ENCODE measurements around the gene PPP4R1. TPM values are rescaled to one million over a fixed set of nuclear protein-coding genes. Genes with fewer than 3 reads are reported as not detected.

The PPP4R1 gene
- total RNA-seq, 1 experiment from 2014 or later: 45.1 TPM

DNA sequence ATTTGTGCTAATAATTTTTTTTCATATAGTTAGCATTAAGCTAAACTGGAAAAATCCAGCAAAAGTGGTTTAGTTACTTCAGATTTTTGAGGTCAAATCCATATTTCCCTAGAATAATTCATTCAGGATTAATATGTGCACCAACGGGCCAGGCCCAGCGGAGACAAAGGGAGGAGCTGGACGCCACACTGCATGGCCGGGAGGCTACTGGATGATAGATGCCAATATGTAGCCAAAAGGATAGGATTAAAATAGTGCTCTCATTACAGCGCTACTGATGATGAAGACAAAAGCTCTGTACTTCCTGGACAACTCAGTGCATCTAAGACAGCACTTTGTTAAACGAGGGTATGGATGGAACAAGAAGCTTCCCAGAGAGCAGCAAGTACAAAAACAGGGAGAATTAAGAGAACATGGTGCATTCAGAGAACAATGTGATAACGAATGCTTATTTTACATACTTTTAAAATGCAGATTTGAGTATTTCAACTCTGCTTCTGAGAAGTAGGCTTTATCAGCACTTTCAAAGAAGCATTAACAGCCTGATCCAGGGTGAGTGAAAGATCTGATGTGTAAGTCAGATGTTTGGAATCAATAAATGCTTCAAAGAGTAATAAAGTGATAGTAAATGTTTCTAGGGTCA, 39.8 kb downstream of the PPP4R1 start:
- H3K9me3 ChIP-seq: no peaks in the 10 kb centered on the region
- no peak overlapping the region for H3K4me3 ChIP-seq
- DNase-seq: no peak
- peaks cover 68% of the 10 kb centered on the region for H3K36me3 ChIP-seq
- H3K27me3 ChIP-seq: no peaks in the 10 kb centered on the region

DNA sequence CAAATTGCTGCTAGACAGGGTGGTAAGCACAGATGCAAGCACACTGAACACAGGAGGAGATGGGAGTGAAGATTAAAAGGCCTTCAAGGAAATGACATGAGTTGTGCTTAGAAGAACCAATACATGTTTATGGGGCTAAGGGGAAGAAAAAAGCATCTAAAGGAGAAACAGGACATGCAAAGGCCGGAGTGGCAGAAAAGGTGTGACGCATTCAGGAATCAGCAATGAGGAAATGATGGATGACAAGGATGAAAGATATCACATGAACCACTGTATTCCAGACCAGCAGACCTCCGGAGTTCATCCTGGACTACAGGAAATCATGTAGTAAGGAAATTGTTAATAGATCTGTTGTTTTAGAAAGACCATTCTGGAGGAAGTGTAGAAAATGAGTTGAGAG, 42.8 kb downstream of the PPP4R1 start:
- no peaks in the 10 kb centered on the region for H3K9me3 ChIP-seq
- no peak for DNase-seq
- peaks cover 73% of the 10 kb centered on the region for H3K36me3 ChIP-seq

DNA sequence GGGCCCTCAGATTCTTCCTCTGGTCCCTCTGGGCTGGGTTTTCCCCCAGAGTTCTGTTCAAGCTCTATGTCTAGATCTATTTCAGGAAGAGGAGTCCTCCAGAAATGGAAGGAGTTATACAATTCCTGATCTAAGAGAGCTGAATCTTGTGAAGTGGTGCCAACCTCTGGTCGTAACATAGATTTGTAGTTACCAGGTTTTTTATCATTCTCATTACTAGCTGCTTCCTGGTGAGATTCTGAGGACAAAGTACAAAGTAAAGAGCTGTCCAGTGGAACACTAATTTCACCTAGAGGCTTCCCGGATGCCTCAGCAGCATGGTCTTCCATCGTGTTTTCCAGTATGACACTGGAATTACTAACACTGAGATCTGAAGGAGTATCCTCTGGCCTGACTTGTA, 44.1 kb downstream of the PPP4R1 start:
- Histone ChIP-seq H3K36me3 (peaks cover 65% of the 10 kb centered on the region), H3K4me3 (no peak overlapping the region), H3K9me3 (no peaks in the 10 kb centered on the region), H3K27me3 (no peaks in the 10 kb centered on the region)
- no peak for DNase-seq

More for the DNA sequence above, 42.8 kb downstream of the PPP4R1 start:
- no peak overlapping the region for H3K4me3 ChIP-seq
- H3K27me3 ChIP-seq: no peaks in the 10 kb centered on the region

DNA sequence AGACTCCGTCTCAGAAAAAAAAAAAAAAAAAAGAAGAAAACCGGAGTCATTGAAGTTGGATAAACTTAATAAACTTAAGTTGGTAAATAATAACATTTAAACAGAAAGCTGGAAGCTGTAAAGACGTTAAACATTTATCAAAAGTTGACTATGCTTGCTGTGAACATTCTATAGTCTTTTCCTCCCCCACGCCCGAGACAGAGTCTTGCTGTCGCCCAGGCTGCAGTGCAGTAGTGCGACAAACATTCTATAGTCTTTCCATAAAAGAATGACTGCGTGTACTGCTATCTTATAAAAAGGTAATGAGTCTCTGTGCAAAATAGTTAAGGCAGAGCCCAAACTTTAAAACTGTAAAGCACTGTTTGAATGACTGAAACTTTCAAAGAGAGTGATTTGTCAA, 45.2 kb downstream of the PPP4R1 start:
- Histone ChIP-seq H3K36me3 (peaks cover 65% of the 10 kb centered on the region), H3K4me3 (no peak overlapping the region), H3K27me3 (no peaks in the 10 kb centered on the region), H3K9me3 (no peaks in the 10 kb centered on the region)
- no peak for DNase-seq

DNA sequence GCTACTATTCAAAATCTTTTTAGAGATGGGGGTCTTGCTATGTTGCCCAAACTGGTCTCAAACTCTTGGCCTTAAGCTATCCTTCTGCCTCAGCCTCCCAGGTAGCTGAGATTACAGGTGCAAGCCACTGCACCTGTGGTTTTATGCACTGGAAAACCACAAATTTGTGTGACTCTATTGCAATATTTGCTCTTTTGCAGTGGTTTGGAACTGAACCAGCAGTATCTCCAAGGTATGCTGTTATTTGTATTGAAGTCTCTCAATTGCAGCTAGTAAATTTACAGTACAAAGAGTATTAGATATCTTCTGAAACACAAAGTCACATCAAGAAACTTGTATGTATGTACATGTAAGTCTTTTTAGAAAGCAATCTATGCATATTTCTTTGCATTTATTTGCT, 46.2 kb downstream of the PPP4R1 start:
- H3K27me3 ChIP-seq: no peaks in the 10 kb centered on the region
- no peaks in the 10 kb centered on the region for H3K9me3 ChIP-seq
- H3K4me3 ChIP-seq: no peak overlapping the region
- no peak for DNase-seq
- peaks cover 70% of the 10 kb centered on the region for H3K36me3 ChIP-seq

- Histone ChIP-seq H3K36me3 (peaks cover 69% of the 10 kb centered on the region), H3K4me3 (no peak overlapping the region), H3K27me3 (no peaks in the 10 kb centered on the region), H3K9me3 (no peaks in the 10 kb centered on the region)
- DNase-seq: no peak
Measured at GRCh38 chr18:9565407-9565806, 49.0 kb downstream of the PPP4R1 start.

GRCh38 chr18:9563331-9563730, 51.0 kb downstream of the PPP4R1 start:
- H3K4me3 ChIP-seq: no peak overlapping the region
- DNase-seq: no peak
- H3K27me3 ChIP-seq: no peaks in the 10 kb centered on the region
- no peaks in the 10 kb centered on the region for H3K9me3 ChIP-seq
- H3K36me3 ChIP-seq: peaks cover 75% of the 10 kb centered on the region

DNA sequence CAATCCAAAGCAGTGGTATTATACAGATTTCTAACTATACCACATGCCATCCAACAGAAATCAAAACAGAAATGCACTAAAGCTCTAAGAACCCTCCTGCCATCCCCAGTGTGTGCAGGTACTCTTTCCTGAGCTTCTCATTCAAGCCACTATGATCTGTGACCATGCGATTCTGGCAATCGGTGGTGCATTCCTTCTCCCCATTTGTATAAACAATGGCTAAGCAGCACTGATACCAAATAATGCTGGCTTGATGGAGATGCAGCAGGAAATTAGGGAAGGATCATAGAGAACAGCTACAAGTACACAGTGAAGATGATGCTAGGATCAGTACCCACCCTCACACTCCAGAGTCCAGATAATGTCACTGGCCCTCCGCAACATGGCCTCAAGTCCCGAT, 51.8 kb downstream of the PPP4R1 start:
- peaks cover 75% of the 10 kb centered on the region for H3K36me3 ChIP-seq
- no peak for DNase-seq
- H3K9me3 ChIP-seq: no peaks in the 10 kb centered on the region

GRCh38 chr18:9561759-9562158, 52.6 kb downstream of the PPP4R1 start:
- Histone ChIP-seq H3K36me3 (peaks cover 69% of the 10 kb centered on the region), H3K4me3 (no peak overlapping the region), H3K9me3 (no peaks in the 10 kb centered on the region), H3K27me3 (no peaks in the 10 kb centered on the region)
- no peak for DNase-seq

More for the DNA sequence above, 51.8 kb downstream of the PPP4R1 start:
- H3K27me3 ChIP-seq: no peaks in the 10 kb centered on the region
- H3K4me3 ChIP-seq: no peak overlapping the region

GRCh38 chr18:9559253-9559652, 55.1 kb downstream of the PPP4R1 start:
- DNase-seq: no peak
- Histone ChIP-seq H3K4me3 (no peak overlapping the region), H3K27me3 (no peaks in the 10 kb centered on the region), H3K9me3 (no peaks in the 10 kb centered on the region), H3K36me3 (peaks cover 73% of the 10 kb centered on the region)

DNA sequence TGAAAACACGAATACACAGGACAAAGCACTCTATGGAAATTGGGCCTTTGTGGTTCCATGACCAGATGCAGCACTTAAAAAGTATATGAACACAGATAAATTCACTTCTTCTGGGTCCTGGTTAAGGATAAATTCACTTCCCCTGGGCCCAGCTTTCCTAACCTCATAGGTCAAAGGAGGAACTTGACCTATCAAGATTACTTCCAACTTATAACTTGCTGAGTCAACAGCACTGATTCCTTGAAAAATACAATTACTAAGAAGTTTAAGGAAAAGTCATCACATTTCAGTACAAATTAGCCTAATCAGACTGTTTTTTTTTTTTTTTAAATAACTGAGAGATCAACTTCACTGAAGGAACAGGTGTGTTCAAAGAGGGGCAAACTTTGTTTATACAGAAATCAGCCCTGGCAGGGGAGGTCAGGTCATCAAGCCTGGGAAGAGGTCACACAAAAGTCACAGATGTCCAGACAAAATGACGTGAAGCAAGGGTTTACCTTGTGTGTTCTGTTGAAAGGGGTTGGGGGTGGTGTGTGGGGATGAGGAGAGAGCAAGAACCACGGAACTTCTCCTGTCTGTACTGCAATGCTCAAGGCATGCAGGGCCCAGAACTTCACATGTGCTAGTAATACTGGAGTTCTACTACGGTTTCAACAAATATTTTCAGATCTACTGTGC, 55.8 kb downstream of the PPP4R1 start:
- Histone ChIP-seq H3K9me3 (no peaks in the 10 kb centered on the region), H3K36me3 (peaks cover 70% of the 10 kb centered on the region), H3K27me3 (no peaks in the 10 kb centered on the region), H3K4me3 (no peak overlapping the region)
- DNase-seq: no peak

DNA sequence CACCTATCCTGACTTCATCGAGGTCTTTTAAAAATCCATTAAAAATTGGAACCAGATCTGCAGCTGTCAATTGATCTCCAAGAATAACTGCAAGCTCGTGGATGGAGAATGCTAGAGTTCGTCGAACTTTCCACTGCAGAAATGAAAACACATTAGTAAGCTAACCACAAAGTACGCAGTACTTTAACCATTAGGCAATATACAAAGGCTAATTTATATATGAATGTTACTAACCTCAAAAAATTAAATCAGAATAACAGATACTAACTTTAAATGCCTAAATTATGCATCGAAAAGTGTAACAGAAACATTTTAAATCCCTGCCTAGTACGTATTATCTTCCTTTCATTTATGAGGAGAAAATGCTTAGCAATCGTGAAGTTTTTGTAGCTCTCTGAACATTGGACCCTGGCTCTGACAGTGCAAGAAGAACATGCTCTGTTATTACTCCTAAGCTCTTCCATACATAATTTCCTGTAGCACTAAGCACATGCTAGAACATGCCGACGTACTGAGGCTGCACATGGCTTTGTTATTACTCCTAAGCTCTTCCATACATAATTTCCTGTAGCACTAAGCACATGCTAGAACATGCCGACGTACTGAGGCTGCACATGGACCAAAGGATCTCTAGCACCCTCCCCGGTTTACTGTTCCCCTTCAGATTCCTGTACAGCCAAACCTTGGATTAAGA, 57.0 kb downstream of the PPP4R1 start:
- DNase-seq: no peak

DNA sequence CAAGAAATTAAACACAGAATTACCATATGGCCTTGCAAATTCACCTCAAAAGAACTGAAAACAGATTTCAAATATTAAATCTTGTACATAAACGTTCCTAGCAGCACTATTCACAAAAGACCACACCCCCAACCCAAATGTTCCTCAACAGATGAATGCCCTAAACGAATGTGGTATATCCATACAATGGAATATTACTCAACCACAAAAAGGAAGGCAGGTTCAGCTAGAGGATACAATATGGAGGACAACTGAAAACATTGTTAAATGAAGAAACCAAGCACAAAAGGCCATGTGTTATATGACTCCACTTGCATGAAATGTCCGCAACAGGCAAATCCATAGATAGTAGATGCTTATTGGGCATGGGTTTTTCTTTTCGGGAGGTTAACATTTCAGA, 61.7 kb downstream of the PPP4R1 start:
- Histone ChIP-seq H3K9me3 (no peaks in the 10 kb centered on the region), H3K4me3 (no peak overlapping the region), H3K27me3 (no peaks in the 10 kb centered on the region), H3K36me3 (peaks cover 71% of the 10 kb centered on the region)
- no peak for DNase-seq

More for the DNA sequence above, 57.0 kb downstream of the PPP4R1 start:
- Histone ChIP-seq H3K9me3 (no peaks in the 10 kb centered on the region), H3K36me3 (peaks cover 70% of the 10 kb centered on the region), H3K4me3 (no peak overlapping the region), H3K27me3 (no peaks in the 10 kb centered on the region)

DNA sequence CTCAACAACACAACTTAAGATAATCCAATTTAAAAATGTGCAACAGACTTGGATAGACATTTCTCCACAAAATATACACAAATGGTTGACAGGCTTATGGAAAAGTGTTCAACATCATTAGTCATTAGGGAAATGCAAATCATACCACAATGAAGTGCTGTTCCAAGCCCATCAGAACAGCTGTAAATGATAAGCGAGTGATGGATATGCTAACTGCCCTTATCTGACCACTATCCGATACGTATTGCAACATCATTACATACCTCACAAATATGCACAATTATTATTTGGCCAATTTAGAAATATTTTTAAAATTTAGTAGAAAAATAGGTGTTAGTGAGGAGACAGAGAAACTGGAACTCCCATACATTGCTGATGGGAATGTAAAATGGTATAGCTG, 62.2 kb downstream of the PPP4R1 start:
- DNase-seq: no peak

DNA sequence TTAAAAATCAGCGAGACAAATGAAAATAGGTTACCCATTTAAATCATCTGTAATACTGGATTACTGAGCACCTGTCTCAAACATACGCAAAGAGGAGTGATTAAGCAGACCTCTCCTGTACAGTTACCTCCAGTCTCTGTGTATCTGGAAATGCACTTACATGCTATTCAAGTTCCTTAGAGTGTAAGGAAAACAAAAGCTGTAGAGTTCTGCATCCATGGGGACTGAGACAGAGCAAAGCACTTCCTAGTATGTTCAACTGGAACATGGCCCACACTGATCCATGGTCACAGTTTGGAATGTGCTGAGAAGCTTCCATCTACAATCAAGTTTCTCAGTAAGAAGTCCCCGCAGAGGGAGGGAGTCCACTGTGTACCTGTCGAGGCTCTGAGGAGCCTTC, 63.9 kb downstream of the PPP4R1 start:
- no peaks in the 10 kb centered on the region for H3K27me3 ChIP-seq
- no peak overlapping the region for H3K4me3 ChIP-seq
- peaks cover 80% of the 10 kb centered on the region for H3K36me3 ChIP-seq
- no peaks in the 10 kb centered on the region for H3K9me3 ChIP-seq
- DNase-seq: no peak

More for the DNA sequence above, 62.2 kb downstream of the PPP4R1 start:
- H3K4me3 ChIP-seq: no peak overlapping the region
- no peaks in the 10 kb centered on the region for H3K27me3 ChIP-seq
- H3K36me3 ChIP-seq: peaks cover 75% of the 10 kb centered on the region
- H3K9me3 ChIP-seq: no peaks in the 10 kb centered on the region

DNA sequence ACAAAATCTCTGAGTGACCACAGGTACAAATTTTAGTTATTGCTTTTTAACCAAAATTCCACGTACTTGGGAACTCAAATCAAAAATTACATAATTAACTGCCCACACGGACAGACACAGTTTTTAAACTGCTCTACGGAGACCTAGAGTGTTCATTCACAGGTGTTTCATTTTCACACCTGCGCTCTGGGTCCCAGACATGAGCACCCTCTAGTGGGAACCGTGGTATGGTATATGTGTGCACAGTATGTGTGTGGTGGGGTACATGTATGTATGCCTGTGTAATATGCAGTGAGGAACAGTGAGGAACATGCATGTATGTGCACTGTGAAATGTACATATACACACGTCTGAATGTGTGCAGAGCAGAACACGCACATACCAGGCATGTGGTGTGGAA, 65.0 kb downstream of the PPP4R1 start:
- Histone ChIP-seq H3K27me3 (no peaks in the 10 kb centered on the region), H3K4me3 (no peak overlapping the region), H3K36me3 (peaks cover 77% of the 10 kb centered on the region), H3K9me3 (no peaks in the 10 kb centered on the region)
- no peak for DNase-seq

DNA sequence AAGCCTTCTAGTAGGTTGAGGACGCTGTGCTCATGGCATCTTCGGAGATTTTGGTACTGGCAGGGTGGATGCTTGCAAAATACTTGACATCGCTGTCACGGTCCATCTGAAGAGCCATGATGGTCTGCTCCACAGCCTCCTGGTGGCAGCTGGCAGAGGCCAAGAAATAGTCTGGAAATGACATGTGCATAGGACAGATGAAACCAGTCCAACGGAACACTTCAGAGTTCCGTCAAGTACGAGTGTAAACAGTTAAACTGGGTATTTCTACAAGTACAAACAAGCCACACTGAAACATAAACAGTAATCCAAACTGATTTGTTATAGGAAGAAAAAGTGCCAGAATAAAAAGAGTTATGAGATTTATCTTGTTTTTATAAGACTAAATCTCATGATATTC, 66.6 kb downstream of the PPP4R1 start:
- H3K9me3 ChIP-seq: no peaks in the 10 kb centered on the region
- no peak overlapping the region for H3K4me3 ChIP-seq
- H3K27me3 ChIP-seq: no peaks in the 10 kb centered on the region
- peaks cover 66% of the 10 kb centered on the region for H3K36me3 ChIP-seq
- DNase-seq: no peak

GRCh38 chr18:9546468-9546867, 67.9 kb downstream of the PPP4R1 start:
- no peak for DNase-seq
- H3K4me3 ChIP-seq: no peak overlapping the region
- H3K27me3 ChIP-seq: no peaks in the 10 kb centered on the region
- H3K36me3 ChIP-seq: peaks cover 56% of the 10 kb centered on the region
- H3K9me3 ChIP-seq: no peaks in the 10 kb centered on the region

All from MG63 (cell line).